Skeletal muscle tissue (tissue), 4 donors: ENCODE results near the gene VASH1. TPM values are rescaled to one million over a fixed set of nuclear protein-coding genes. Genes with fewer than 3 reads are reported as not detected.
A peak's percentile ranks its signal among the peaks of the same experiment; 100 is the strongest.

Experiments used
- H3K27ac ChIP-seq: one replicate; pipeline ENCODE4 v1.7.0; 2013; ENCODE audit warnings: mild to moderate bottlenecking, low read depth, low read length, inconsistent platforms
- H3K27me3 ChIP-seq, 3 donors: one replicate each; pipeline ENCODE4 v1.7.0; 2013; ENCODE audit warnings: low read length in 3 of 3; ENCODE audit not compliant: control insufficient read depth in 3 of 3, insufficient read depth in 3 of 3
- H3K36me3 ChIP-seq, 3 donors: one replicate each; pipeline ENCODE4 v1.7.0; 2013; ENCODE audit warnings: low read length in 3 of 3; ENCODE audit not compliant: control insufficient read depth in 3 of 3, insufficient read depth in 3 of 3
- H3K4me1 ChIP-seq, 3 donors: one replicate each; pipeline ENCODE4 v1.7.0; 2013; ENCODE audit warnings: low read length in 3 of 3, mild to moderate bottlenecking in 3 of 3; ENCODE audit not compliant: control insufficient read depth in 3 of 3, insufficient read depth in 3 of 3
- H3K4me3 ChIP-seq, 3 donors: one replicate each; pipeline ENCODE4 v1.7.0; 2013; ENCODE audit warnings: low read length in 3 of 3
- H3K9ac ChIP-seq, 3 donors: one replicate each; pipeline ENCODE4 v1.7.0; 2013; ENCODE audit warnings: low read length in 3 of 3, mild to moderate bottlenecking in 3 of 3, moderate library complexity in 2 of 3, low read depth in 1 of 3
- H3K9me3 ChIP-seq, 3 donors: one replicate each; pipeline ENCODE4 v1.7.0; 2013; ENCODE audit warnings: low read length in 3 of 3; ENCODE audit not compliant: control insufficient read depth in 3 of 3
- total RNA-seq: library from RNA; depleted of rRNA; stranded (reverse); fragments of >200 nt; gene quantifications from one replicate; pipeline ENCODE4 v1.2.3, GENCODE V29; 2014
- donor health status: Osteomylitis.

VASH1 gene
- total RNA-seq, 1 donor from 2014 or later, result 24.0 TPM

- Histone ChIP-seq H3K9me3 (no peaks in the 10 kb centered on the region), H3K36me3 (peaks cover 0 to 2% (median 0%) of the 10 kb centered on the region in 3 donors), H3K9ac (no peak overlapping the region), H3K27me3 (peaks cover 4 to 51% (median 7%) of the 10 kb centered on the region in 3 donors), H3K27ac (no peak overlapping the region), H3K4me1 (peaks cover 47 to 59% (median 49%) of the 10 kb centered on the region in 3 donors), H3K4me3 (no peak overlapping the region)
These were observed 8.5 kb downstream of the VASH1 start for GRCh38 chr14:76769636-76770292.

- Histone ChIP-seq H3K9ac (no peak overlapping the region), H3K9me3 (no peaks in the 10 kb centered on the region), H3K27ac (peak overlapping the region; percentile 13), H3K36me3 (peaks cover 0 to 3% (median 0%) of the 10 kb centered on the region in 3 donors), H3K27me3 (peaks cover 4 to 41% (median 4%) of the 10 kb centered on the region in 3 donors), H3K4me3 (no peak overlapping the region), H3K4me1 (peaks cover 45 to 54% (median 47%) of the 10 kb centered on the region in 3 donors)
These were observed 9.5 kb downstream of the VASH1 start for GRCh38 chr14:76770521-76771436.

DNA sequence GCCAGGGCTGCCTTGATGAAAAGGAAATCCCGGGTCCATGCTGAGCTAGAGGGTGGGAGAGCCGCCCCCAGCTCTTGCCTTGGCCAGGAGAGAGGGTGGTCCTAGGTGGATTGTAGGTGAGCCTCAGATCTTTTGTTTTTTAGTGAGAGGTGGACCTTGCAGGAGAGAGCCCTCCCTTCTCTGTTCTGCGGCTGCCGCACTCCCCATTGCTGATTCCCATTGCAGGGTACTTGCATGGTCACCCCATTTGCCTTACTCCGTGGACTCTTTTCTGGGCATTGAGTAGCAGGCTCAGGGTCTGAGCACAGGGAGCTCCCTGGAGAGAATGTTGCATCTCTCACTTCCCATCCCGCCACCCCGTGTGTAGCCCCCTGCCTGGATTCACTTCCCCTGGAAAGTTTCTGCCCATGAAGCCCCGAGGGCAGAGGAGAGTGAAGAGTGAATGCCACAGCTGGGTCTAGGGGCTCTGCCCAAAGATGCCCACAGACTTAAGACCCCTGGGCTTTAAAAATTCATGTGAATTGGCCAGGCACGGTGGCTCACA lies 10.2 kb downstream of the VASH1 start:
- Histone ChIP-seq H3K36me3 (peaks cover 0 to 6% (median 0%) of the 10 kb centered on the region in 3 donors), H3K4me3 (no peak overlapping the region), H3K4me1 (peaks cover 47 to 54% (median 48%) of the 10 kb centered on the region in 3 donors), H3K27ac (peak overlapping the region; percentile 13), H3K9ac (no peak overlapping the region), H3K9me3 (no peaks in the 10 kb centered on the region), H3K27me3 (peaks cover 4 to 37% (median 4%) of the 10 kb centered on the region in 3 donors)

- Histone ChIP-seq H3K36me3 (peaks cover 0 to 12% (median 0%) of the 10 kb centered on the region in 3 donors), H3K4me3 (peak overlapping the region in 2 of 3 donors; percentile 13 to 48), H3K27ac (peak overlapping the region; percentile 84), H3K27me3 (peaks cover 4 to 37% (median 4%) of the 10 kb centered on the region in 3 donors), H3K9me3 (no peaks in the 10 kb centered on the region), H3K9ac (peak overlapping the region; percentile 51 to 62 (median 56)), H3K4me1 (peaks cover 43 to 53% (median 49%) of the 10 kb centered on the region in 3 donors)
These were observed 11.3 kb downstream of the VASH1 start for GRCh38 chr14:76772300-76773187.

DNA sequence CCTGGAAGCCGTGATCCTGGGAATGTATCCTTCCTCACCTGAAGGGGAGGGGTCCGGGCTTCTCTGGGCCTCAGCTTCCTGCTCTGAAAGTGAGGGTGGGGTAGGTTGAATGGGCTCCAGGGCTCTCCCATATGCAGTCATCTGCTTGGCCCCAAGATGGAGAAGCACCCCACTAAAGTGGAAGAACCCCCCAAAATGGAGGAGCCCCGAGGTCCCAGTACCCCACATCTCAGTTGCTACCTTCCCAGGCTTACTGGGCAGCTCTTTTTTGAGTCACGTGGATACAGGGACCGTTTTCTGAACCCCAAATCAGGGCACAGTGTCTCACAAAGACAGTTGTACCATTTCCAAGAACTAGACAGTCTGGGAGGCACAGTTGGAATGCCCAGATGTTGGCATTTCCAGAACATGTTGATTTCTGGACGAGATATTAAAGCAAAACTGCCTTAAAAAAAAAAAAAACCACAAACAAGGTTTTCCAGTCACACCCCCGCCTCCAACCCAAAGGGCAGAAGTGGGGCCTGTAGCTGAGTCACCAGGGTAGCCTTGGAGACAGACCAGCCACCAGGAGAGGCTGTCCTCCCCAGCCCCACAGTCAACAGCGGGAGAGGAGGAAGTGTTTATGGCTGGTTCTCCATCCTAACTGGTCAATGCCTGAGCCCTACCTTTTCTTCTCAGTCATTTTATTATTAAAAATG lies 12.1 kb downstream of the VASH1 start:
- Histone ChIP-seq H3K9ac (peak overlapping the region in 1 of 3 donors; percentile 62), H3K27ac (peak overlapping the region; percentile 84), H3K9me3 (no peaks in the 10 kb centered on the region), H3K4me1 (peaks cover 36 to 45% (median 41%) of the 10 kb centered on the region in 3 donors), H3K36me3 (peaks cover 0 to 12% (median 0%) of the 10 kb centered on the region in 3 donors), H3K27me3 (peaks cover 3 to 36% (median 4%) of the 10 kb centered on the region in 3 donors), H3K4me3 (no peak overlapping the region)

DNA sequence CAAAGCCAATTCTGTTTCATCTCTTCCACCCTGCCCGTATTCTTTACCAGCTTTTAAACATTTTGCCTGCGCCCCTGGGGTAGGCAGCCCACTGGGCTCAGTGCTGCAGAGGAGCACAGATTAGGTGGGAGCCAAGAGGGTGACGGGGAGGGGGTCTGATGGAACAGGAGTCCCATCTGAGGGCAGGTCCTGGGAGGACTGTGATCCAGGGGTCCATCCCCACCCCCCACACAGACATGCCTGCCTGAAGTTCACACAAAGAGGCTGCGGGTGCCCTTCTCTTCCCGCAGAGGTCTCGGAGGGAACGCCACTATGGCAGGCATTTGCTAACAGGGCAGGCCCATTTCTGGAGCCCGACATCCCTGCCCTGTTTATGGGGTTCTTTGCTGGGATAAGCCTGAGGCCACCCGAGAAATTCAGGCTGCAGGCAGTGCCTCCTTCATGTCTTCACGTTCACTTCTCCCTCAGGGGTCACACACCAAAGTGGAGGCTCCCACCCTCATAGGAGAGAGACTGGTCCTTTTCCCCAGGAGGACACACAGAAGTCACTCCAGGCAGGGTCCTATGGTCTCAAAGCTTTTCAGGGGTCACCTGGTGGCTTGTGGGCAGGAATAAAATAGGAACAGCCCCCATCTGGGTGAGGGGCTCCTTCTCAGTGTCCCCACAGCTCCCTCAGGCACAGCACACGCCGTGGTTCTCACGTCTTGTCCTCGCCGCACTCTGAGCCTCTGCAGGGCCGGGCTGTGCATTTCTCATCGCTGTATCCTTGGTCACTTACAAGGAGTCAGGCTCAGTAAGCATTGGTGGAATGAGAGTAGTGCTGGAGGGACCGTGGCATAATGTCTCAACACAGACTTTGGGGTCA lies 12.9 kb downstream of the VASH1 start:
- peaks cover 28 to 37% (median 33%) of the 10 kb centered on the region in 3 donors for H3K4me1 ChIP-seq
- H3K27me3 ChIP-seq, result peaks cover 0 to 28% (median 4%) of the 10 kb centered on the region in 3 donors
- no peaks in the 10 kb centered on the region for H3K9me3 ChIP-seq
- H3K4me3 ChIP-seq, result no peak overlapping the region
- peak overlapping the region; percentile 84 for H3K27ac ChIP-seq
- H3K36me3 ChIP-seq, result peaks cover 0 to 12% (median 7%) of the 10 kb centered on the region in 3 donors
- peak overlapping the region in 1 of 3 donors; percentile 40 for H3K9ac ChIP-seq

GRCh38 chr14:76774821-76775694 lies 13.8 kb downstream of the VASH1 start:
- no peak overlapping the region for H3K27ac ChIP-seq
- H3K36me3 ChIP-seq, result peaks cover 0 to 12% (median 9%) of the 10 kb centered on the region in 3 donors

More at GRCh38 chr14:76774821-76775694, 13.8 kb downstream of the VASH1 start:
- Histone ChIP-seq H3K9me3 (no peaks in the 10 kb centered on the region), H3K27me3 (peaks cover 0 to 27% (median under 1%) of the 10 kb centered on the region in 3 donors), H3K4me3 (no peak overlapping the region), H3K9ac (no peak overlapping the region), H3K4me1 (peaks cover 29 to 35% (median 32%) of the 10 kb centered on the region in 3 donors)
